ENCODE results near the gene ATL3. TPM values are rescaled to one million over a fixed set of nuclear protein-coding genes. Genes with fewer than 3 reads are reported as not detected.

Gene ATL3
- total RNA-seq, 2 experiments from 2014 or later = 23.2 to 37.9 TPM

DNA sequence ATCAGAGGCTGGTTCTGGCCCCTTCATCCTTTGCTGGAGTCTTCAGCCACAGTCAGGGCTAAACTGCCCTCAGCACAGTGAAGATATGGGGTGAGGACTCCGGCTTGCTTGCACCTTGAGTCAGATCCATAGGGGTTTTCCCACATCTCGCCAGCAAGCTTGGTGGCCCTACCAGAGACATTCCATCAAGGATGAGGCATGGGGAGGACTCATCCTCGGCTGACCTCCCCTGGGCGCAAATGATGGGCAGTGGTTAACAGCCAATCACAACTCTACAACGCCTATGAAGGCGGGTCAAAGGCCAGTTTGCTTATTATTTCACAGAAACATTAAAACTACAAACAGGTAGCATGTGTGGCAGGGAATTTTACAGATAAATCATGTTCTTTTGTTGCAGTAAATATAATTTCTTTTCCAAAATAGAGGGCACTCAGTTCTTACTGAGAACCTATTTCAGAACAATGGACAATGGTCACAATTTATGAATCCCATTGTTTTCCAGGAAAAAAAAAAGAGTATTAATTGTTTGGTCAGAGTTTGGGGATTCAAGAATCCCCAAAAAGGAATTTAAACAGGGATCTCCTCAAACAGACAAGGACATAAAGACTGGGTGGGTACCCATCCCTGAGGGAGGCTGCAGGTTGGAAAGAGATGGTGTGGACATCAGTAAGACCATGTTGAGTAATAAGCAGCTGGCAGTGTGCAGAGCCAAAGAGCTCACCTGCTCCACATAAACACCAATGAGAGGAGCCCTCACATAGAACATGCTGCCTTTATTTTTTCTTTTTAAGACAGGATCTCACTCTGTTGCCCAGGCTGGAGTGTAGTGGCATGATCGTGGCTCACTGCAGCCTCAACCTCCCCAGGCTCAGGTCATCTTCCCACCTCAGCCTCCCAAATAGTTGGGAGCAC lies 71.7 kb downstream of the ATL3 start:
- H3K36me3 ChIP-seq (ENCODE audit: insufficient read depth, low read length) = no peaks in the 10 kb centered on the region
- H3K4me2 ChIP-seq (ENCODE audit: low read length) = no peak overlapping the region
- CTCF ChIA-PET (ENCODE audit: unreplicated experiment) = no interaction called here
- no TSS peak for BruUV-seq (replicated peaks)
- H3K4me1 ChIP-seq (ENCODE audit: insufficient read depth, low read length, poor library complexity, severe bottlenecking) = no peaks in the 10 kb centered on the region
- intact Hi-C loops (cut with micrococcal nuclease; ENCODE audit: unreplicated experiment) = no loop called here
- no peaks in the 10 kb centered on the region for H4K20me1 ChIP-seq (ENCODE audit: insufficient read depth, low read length)
- H3K27ac ChIP-seq (ENCODE audit: low read depth, low read length, poor library complexity, severe bottlenecking) = no peak overlapping the region
- DNase-seq (ENCODE audit: low spot score) = no peak
- POLR2A ChIA-PET = no interaction called here
- H2AFZ ChIP-seq (ENCODE audit: low read length) = no peak overlapping the region
- no peaks in the 10 kb centered on the region for H3K79me2 ChIP-seq (ENCODE audit: insufficient read depth, low read depth, low read length)
- TF ChIP-seq, protein P1, sequence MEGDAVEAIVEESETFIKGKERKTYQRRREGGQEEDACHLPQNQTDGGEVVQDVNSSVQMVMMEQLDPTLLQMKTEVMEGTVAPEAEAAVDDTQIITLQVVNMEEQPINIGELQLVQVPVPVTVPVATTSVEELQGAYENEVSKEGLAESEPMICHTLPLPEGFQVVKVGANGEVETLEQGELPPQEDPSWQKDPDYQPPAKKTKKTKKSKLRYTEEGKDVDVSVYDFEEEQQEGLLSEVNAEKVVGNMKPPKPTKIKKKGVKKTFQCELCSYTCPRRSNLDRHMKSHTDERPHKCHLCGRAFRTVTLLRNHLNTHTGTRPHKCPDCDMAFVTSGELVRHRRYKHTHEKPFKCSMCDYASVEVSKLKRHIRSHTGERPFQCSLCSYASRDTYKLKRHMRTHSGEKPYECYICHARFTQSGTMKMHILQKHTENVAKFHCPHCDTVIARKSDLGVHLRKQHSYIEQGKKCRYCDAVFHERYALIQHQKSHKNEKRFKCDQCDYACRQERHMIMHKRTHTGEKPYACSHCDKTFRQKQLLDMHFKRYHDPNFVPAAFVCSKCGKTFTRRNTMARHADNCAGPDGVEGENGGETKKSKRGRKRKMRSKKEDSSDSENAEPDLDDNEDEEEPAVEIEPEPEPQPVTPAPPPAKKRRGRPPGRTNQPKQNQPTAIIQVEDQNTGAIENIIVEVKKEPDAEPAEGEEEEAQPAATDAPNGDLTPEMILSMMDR (conservative IDR thresholded peaks at IDR 0.05; ENCODE audit: low read length) = no peak
- TF ChIP-seq EZH2phosphoT487 (IDR thresholded peaks at IDR 0.05; ENCODE audit: borderline replicate concordance, low read depth, low read length) = no peak
- H3K9me3 ChIP-seq (ENCODE audit: low read length) = no peaks in the 10 kb centered on the region
- H3K9me2 ChIP-seq (ENCODE audit: insufficient read depth, low read length) = no peaks in the 10 kb centered on the region
- no peak overlapping the region for H3K4me3 ChIP-seq (ENCODE audit: low read depth, low read length, poor library complexity, severe bottlenecking)

DNA sequence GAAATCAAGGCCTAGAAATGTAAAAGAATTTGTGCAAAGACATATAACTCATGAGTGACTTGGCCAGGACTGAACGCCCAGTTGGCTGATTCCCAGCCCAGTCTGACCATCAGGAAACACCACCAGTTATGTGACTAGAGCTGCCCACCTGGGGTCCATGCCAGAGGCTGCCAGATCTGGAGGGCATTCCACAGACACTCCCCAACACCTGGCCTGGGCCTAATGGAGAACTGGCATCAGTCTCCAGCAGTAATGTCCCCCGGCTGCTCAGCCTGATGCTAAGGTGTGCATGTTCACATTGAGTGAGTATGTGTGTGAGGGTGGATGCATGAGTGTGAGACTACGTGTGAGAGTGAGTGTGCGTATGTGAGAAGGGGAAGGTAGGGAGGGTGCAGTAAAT lies 72.6 kb downstream of the ATL3 start:
- no peaks in the 10 kb centered on the region for H3K9me2 ChIP-seq (ENCODE audit: insufficient read depth, low read length)
- no peaks in the 10 kb centered on the region for H3K79me2 ChIP-seq (ENCODE audit: insufficient read depth, low read depth, low read length)
- no TSS peak for BruUV-seq (replicated peaks)
- TF ChIP-seq EZH2phosphoT487 (IDR thresholded peaks at IDR 0.05; ENCODE audit: borderline replicate concordance, low read depth, low read length) = no peak
- TF ChIP-seq, protein P1 (conservative IDR thresholded peaks at IDR 0.05; ENCODE audit: low read length) = no peak
- no peaks in the 10 kb centered on the region for H3K36me3 ChIP-seq (ENCODE audit: insufficient read depth, low read length)
- H3K9me3 ChIP-seq (ENCODE audit: low read length) = no peaks in the 10 kb centered on the region
- no peaks in the 10 kb centered on the region for H4K20me1 ChIP-seq (ENCODE audit: insufficient read depth, low read length)
- no peak overlapping the region for H3K27ac ChIP-seq (ENCODE audit: low read depth, low read length, poor library complexity, severe bottlenecking)
- no peak for DNase-seq (ENCODE audit: low spot score)
- no peak overlapping the region for H3K4me3 ChIP-seq (ENCODE audit: low read depth, low read length, poor library complexity, severe bottlenecking)
- H3K4me1 ChIP-seq (ENCODE audit: insufficient read depth, low read length, poor library complexity, severe bottlenecking) = no peaks in the 10 kb centered on the region
- CTCF ChIA-PET (ENCODE audit: unreplicated experiment) = no interaction called here
- POLR2A ChIA-PET = no interaction called here
- no peak overlapping the region for H2AFZ ChIP-seq (ENCODE audit: low read length)
- H3K4me2 ChIP-seq (ENCODE audit: low read length) = no peak overlapping the region
- intact Hi-C loops (cut with micrococcal nuclease; ENCODE audit: unreplicated experiment) = no loop called here

DNA sequence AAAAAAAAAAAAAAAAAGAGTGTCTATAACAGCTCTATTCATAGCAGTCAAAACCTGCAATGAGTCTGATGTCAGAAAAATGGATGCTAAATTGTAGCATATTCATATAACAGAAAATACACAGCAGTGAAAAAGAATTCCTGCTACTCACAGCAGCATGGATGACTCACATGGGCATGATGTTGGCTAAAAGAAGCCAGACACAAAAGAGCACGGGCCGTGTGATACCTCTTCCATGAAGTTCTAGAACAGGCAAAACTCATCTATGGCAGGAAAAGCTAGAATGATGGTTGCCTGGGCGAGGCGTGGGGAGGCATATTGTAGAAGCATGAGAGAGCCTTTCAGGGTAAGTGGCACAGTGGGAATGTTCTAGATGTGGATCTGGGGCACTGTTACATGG lies 75.9 kb downstream of the ATL3 start:
- Histone ChIP-seq H3K79me2 (ENCODE audit: insufficient read depth, low read depth, low read length) (no peaks in the 10 kb centered on the region), H2AFZ (ENCODE audit: low read length) (no peak overlapping the region), H4K20me1 (ENCODE audit: insufficient read depth, low read length) (no peaks in the 10 kb centered on the region), H3K27ac (ENCODE audit: low read depth, low read length, poor library complexity, severe bottlenecking) (no peak overlapping the region), H3K9me2 (ENCODE audit: insufficient read depth, low read length) (no peaks in the 10 kb centered on the region), H3K4me2 (ENCODE audit: low read length) (no peak overlapping the region), H3K9me3 (ENCODE audit: low read length) (no peaks in the 10 kb centered on the region), H3K4me3 (ENCODE audit: low read depth, low read length, poor library complexity, severe bottlenecking) (no peak overlapping the region), H3K36me3 (ENCODE audit: insufficient read depth, low read length) (no peaks in the 10 kb centered on the region), H3K4me1 (ENCODE audit: insufficient read depth, low read length, poor library complexity, severe bottlenecking) (no peaks in the 10 kb centered on the region)
- DNase-seq (ENCODE audit: low spot score) = no peak
- ChIA-PET POLR2A (interaction anchor here (0.6 kb wide), 1 partner anchor 1089 kb away, joined by 3 read pairs; no protein-coding TSS in a partner anchor), CTCF (ENCODE audit: unreplicated experiment) (no interaction called here)
- no peak for TF ChIP-seq EZH2phosphoT487 (IDR thresholded peaks at IDR 0.05; ENCODE audit: borderline replicate concordance, low read depth, low read length)
- TF ChIP-seq, protein P1 (conservative IDR thresholded peaks at IDR 0.05; ENCODE audit: low read length) = no peak
- intact Hi-C loops (cut with micrococcal nuclease; ENCODE audit: unreplicated experiment) = no loop called here
- no TSS peak for BruUV-seq (replicated peaks)
